HG02981 (cell line): Measurements from ENCODE around the gene CYP2E1.
A peak's percentile ranks its signal among the peaks of the same experiment; 100 is the strongest.
"Not testable (repeated sequence)": the region's sequence is repeated elsewhere in the genome, so short reads cannot be mapped to it uniquely, and the experiment has no call there.

Experiments
- ATAC-seq: cut with Tn5 transposase; IDR thresholded peaks from one replicate; pipeline ENCODE4 v1.9.1; 2021; ENCODE audit warnings: mild to moderate bottlenecking, moderate library complexity; ENCODE audit not compliant: unreplicated experiment

The CYP2E1 gene

DNA sequence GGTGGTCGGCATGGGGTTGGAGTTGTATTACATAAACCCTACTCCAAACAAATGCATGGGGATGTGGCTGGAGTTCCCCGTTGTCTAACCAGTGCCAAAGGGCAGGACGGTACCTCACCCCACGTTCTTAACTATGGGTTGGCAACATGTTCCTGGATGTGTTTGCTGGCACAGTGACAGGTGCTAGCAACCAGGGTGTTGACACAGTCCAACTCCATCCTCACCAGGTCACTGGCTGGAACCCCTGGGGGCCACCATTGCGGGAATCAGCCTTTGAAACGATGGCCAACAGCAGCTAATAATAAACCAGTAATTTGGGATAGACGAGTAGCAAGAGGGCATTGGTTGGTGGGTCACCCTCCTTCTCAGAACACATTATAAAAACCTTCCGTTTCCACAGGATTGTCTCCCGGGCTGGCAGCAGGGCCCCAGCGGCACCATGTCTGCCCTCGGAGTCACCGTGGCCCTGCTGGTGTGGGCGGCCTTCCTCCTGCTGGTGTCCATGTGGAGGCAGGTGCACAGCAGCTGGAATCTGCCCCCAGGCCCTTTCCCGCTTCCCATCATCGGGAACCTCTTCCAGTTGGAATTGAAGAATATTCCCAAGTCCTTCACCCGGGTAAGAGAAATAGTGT, at the start of gene CYP2E1:
Gene CYP2E1, plus strand, starts transcription at position 407 of the 632 bp plus-strand sequence. Its CDS starts 33 bp downstream, at position 440.
- no peak for ATAC-seq

DNA sequence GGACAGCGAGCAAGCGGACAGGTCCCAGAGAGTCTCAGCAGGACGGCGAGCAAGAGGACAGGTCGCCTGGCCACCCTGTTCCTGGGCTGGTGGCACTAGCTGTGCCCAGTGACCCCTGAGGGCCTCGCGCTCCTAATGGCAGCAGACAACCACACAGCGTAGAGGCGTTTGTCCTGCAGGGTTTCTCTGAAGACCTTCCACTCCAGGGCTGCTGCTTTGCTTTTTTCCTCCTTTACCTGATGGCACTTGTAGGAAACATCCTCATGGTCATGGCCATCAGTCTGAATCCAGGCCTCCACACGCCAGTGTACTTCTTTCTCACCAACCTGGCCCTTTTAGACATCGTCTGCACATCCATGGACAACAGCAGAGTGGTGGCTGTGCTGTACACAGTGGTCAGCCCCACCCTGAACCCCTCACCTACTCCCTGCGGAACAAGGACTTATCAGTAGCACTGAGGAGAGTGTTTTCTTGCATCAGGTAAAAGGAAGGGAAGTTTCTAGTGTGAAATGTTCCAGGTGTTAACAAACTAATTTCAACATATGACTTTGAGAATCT, 46.0 kb upstream of the CYP2E1 start:
- no peak for ATAC-seq

DNA sequence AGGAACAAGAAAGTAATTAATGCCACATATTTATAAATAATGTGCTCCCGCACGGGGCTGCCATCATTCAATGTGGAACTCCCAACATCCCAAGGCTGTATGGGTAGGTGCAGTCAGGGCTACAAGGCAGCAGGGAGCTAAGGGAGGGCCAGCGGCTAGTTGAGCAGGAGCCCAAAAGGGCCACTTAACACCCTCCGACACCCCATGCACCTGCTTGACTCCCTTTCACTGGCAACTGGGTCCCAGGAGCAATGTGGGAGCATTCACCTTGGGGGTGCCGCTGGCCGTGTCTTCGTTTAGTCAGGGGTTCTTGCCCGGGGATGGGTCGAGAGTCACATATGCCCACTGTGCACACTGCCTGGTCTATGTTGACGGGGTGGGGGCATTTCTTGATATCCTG, 45.5 kb upstream of the CYP2E1 start:
- no peak for ATAC-seq

DNA sequence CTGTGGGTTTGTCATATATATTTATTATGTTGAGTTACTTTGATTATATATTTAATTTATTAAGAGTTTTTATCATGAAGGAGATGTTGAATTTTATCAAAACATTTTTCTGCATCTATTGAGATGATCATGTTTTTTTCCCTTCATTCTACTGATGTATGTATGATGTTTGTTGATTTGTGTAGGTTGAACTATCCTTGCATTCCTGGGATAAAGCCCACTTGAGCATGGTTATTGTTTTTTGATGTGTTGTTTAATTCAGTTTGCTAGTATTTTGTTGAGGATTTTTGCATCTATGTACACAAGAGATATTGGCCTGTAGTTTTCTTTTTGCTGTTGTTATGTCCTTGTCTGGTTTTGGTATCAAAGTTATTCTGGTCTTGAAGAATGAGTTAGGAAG, 42.3 kb upstream of the CYP2E1 start:
- no peak for ATAC-seq

DNA sequence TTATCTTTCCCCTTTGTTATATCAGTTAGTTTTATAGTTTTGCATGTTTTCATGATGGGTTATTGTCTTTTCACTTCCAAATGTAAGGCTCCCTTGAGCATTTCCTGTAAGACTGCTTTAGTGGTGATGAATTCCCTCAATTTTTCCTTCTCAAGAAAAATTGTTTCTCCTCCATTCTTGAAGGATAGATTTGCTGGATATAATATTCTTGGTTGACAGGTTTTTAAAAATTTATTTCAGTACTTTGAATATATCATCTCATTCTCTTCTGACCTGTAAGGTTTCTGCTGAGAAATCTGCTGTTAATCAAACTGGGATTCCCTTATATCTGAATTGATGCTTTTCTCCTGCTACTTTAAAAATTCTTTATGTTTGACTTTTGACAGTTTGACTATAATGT, 40.1 kb upstream of the CYP2E1 start:
- ATAC-seq, result no peak

DNA sequence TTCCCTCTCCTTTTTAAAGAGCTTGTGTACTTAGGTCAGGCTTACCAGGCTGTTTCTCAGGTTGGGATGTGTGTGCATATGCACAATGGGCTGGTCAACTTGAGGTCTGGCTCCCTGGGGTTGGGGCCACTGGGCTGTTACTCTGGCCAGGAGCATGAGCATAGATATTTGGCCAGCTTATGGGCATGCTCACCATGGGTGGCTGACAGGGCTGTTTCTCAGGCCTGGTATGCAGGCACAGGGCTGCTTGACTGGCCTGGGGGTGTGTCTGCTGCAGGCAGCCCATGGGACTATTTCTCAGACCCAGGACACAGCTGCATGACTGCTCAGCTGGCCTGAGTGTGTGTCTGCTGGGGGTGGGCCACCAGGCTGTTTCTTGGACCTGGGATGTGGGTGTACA, 38.8 kb upstream of the CYP2E1 start:
- ATAC-seq, result no peak

DNA sequence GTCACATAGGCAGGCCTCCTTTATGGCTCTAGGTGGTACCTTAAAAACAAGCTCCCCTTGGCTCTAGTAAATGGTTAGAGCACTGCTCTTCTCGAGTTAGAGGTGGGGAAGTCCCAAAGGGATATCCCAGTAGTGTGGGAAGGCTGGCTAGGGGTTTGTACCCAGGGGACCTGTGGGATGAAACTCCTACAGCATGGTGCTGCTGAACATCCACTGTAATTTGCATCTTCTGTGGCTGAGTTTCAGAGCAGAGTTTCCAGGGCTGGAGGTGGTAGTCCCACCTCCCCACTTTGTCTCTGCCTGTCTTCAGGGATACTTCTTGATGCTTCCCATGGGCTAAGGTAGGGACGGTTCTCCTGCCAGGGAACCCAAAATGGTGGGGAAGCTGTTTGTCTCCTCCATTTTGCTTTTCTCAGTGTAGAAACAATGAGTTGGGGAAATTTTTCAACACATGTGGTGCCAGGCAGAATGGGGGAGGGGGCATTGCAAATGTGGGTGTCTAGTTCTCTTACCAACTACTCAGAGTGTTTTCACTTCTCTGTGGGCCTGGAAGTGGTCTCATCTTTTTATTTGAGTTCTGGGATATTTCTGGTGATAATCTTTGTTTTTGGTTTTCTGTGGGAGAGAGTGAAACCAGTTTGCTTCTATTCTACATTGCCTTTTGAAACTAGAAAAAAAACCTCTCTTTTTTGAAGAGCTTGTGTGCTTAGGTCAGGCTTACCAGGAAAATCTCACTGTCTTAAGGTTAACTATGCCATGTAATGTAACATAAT, 37.2 kb upstream of the CYP2E1 start:
- no peak for ATAC-seq

DNA sequence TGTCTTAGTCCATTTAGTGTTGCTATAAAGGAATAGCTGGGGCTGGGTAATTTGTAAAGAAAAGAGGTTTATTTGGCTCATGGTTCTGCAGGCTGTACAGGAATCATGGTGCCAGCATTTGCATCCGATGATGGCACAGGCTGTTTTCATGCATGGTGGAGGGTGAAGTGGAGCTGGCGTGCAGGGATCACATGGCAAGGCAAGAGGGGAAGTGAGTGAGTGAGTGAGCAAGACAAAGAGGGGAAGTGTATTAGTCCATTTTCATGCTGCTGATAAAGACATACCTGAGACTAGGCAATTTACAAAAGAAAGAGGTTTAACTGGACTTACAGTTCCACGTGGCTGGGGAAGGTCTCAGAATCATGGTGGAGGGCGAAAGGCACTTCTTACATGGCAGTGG, 33.6 kb upstream of the CYP2E1 start:
- not testable (repeated sequence) for ATAC-seq

DNA sequence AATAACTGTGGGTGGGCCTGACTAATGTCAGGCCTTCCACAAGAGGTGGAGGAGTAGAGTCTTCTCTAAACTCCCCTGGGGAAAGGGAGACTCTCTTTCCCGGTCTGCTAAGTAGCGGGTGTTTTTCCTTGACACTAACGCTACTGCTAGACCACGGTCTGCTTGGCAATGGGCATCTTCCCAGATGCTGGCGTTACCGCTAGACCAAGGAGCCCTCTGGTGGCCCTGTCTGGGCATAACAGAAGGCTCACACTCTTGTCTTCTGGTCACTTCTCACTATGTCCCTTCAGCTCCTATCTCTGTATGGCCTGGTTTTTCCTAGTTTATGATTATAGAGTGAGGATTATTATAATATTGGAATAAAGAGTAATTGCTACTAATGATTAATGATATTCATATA, 29.8 kb upstream of the CYP2E1 start:
- ATAC-seq, result not testable (repeated sequence)

DNA sequence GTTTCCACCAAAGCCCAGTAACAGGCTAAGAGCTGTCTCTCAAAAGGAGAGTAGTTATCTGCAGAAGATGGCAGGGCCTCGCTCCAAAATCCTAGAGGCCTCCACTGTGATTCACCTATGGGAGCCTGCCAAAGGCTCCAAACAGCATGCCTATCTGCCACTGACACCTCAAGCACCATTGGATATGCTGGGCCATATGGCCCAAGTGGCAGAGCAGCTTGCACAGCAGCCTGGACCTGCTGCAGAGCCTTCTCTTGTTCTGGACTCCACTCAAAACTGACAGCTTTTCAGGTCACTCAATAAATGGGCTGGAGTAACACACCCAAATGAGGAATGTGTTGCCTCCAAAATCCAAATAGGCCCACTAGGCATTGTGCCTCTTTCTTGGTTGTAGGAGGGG, 28.0 kb upstream of the CYP2E1 start:
- ATAC-seq, result not testable (repeated sequence)

DNA sequence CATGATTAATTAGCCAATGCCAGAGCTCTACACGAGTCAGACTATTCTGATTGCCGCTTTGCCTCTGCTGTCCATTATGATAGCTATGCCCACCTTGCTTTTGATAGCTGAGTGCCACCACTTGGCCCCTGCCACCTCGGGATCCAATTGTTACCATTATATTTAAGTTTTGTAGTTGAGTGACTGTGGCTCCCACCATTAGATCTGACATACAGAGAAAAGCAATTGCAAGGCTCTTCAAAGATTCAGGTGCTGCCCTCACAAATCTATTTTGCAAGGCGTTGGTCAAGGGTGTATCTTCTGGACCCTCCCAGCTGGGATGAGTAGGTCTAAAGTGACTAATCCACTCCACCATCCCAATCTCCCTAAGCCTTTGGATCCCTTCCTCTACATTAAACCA, 26.3 kb upstream of the CYP2E1 start:
- not testable (repeated sequence) for ATAC-seq

DNA sequence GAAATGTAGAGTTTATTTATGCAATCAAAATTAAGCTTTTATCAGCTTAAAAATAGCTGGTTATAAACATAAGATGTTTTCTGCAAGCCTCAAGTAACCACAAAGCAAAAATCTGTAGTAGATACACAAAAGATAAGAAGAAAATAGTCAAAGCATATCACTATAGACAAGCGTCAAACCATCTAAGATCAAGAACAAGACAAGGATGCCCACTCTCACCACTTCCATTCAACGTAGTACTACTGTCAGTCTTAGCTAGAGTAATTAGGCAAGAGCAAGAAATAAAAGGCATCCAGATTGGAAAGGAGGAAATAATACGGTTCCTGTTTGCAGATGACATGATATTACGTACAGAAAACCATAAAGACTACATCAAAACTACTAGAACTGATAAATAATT, 17.5 kb upstream of the CYP2E1 start:
- no peak for ATAC-seq

DNA sequence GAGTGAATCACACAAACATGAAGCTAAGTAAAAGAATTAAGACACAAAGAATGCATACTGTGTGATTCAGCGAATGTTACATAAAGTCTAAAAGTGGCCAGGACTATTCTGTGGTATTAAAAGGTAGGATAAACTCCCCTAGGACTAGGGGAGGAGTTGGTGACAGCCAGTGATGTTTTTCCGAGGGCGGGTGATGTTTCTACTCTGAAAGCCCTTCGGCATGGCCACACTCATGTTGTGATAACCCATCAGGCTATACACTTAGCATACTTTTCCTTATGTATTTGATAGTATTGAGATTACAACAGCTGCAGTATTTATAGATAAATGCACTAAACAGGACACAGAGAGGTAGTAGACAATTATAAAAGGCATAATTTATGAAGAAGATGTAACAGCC, 15.8 kb upstream of the CYP2E1 start:
- no peak for ATAC-seq

DNA sequence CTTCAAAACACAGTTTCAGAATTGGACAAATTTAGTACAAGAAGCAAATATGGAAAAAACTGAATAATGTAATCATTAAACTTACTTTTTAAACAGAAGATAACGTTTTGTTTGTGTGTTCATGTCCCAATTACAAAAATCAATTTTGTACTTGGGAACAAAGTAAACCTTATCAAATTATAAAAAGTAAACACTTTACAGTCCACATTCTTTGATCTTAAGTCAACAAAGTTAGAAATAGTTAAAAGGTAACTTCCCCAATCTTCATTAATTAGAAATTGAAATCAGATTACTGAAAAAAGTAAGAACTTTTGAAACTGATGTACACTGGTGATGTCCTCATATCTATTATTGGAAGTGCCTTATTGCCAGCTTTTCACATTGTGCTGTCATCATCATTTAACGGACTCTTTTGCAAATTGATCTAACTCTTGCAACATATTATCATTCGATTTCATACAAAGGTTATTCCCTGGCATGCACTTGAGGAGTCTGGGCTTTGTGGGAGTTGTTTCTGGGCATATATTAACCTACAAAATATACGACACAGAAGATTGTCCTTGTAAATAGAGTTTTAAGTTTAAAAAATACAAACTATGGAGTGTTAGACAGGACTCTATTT, 15.1 kb upstream of the CYP2E1 start:
- no peak for ATAC-seq

DNA sequence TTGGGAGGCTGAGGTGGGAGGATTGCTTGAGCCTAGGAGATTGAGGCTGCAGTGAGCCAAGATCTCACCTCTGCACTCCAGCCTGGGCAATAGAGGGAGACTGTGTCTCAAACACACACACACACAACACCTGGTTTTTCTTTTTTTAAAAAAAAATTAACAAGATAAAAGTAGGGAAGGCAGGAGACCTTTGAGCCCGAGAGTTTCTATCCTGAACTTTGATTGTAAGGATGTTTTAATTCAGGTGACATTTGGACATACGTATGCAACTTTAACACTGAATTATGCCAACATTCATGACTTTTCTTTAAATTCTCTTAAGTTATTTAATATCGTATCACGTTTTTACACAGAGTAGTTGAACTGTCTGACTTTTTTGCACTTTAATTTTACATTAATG, 11.7 kb upstream of the CYP2E1 start:
- ATAC-seq, result no peak

DNA sequence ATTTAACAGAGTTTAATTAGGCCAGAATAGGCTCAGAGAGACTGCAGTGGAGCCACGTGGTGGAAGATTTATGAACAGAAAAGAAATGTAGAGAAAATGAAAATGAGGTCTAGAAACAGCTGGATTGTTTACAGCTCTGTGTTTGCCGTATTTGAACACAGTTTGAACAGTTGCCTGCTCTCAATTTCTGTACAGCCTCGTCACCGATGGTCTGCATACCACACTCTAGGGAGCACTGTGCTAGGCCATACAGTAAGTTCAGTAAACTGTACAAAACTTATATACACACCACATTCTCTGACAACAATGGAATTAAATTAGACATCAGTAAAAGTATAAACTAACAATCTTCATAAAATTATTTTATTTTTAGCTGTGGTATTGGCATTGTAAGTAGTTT, 11.1 kb upstream of the CYP2E1 start:
- no peak for ATAC-seq

DNA sequence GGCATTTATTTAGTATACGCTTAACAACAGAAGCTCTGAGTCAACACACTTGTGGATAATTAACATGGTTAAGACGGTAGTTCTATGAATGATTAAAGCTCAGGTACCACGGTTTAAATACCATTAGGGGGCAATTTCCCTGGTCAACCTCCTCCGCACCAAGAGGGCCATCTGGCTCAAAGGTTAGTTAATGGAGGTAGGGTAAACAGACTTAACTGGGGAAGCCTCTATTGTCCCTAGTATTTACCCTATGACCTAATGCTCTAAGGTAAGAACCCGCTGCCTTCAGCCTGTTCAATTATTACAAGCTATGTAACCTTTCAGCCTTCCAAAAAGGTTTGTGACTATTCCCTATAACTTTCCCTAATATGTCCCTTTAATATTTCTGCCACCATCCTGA, 8.6 kb upstream of the CYP2E1 start:
- not testable (repeated sequence) for ATAC-seq

DNA sequence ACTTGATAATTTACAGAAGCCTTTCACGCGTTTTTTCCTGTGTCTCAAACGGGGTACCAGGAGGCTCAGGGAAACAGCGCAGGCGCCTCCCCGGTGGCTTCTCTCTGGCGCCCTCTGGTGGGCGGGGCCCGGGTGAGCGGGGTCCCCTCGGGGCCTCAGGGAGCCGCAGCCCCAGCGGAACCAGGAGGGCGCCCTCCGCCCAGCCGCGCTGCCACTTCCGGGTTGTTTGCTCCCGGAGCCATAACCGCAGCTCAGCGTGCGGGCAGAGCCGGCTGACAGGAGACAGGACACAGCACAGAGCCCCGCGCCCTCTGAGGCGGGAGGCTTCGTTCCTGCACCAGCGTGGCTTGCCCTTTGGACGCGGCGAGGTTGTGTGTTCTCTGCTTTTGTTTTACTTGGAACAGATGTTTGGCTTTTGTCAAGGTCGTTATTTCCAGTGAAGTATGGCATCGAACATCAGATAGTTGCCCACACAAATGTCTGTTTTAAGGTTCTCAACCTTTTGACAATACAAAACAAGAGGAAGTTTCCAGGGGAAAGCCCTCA, 6.9 kb upstream of the CYP2E1 start:
- peak; percentile 86 for ATAC-seq

DNA sequence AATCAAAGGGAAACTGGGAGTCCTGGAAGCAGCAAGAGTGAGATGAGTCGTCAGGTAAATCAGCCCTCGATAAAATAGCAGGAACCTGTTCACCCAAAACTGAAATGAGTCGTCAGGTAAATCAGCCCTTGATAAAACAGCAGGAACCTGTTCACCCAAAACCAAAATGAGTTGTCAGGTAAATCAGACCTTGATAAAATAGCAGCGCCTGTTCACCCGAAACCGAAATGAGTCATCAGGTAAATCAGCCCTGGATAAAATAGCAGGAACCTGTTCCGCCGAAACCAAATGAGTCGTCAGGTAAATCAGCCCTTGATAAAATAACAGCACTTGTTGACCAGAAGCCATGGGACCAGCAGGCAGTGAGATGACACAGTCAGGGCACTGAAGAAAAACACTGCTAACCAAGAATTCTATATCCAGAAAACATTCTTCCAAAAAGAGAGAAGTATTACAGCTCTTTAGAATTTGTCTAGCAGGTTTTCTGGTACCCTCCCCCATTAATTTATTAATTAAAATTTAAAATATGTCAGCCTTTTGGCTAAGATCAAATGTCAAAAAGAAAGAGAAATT, 3.4 kb upstream of the CYP2E1 start:
- no peak for ATAC-seq

DNA sequence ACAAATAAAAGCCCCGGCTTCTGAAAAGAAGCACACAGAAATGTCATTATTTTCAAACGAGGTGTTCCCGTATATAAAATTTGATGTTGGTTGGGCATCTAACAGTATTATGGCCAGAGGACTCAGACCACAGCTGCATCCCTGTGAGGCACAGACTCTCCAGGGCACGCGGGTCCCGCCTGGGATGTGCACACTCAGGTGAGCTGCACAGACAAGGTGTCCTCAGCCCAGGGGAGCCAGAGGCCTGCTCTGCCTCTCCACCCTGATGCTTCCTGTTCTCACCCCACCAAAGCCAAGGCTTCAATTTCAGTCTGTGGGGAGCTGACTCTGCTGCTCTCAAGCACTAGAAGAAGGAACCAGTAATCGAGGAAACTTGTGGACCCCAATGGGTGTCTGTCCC, 1.7 kb upstream of the CYP2E1 start:
- ATAC-seq, result no peak

DNA sequence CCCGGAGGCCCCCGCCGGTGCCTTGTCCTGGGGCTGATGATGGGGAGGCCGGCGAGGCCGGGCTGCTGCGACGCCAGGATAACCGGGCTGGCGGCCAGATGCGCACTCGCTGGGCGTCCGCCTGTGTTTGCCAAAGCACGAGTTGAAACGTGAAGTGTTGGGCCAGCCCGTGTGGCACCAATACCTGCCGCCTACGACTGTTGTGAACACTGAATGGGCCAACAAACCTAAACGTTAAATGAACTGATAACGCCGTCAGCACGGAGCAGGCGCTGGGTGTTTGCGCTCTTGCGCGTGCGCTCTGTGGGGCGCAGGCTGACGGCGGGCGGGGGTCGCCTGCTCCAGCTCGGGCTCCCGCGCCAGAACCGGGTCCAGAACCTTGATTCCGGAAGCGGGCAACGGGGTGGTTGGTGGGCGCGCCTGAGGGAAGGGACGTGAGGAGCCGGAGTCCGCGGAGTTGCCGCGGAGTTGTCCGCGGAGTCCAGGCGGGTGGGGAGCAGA, 658 bp downstream of the CYP2E1 start:
- no peak for ATAC-seq
